Activated T-cell treated with anti-CD3 and anti-CD28 coated beads, Interleukin-2, amount 50 U/mL, for 1 hour (primary cell): Measurements from ENCODE around the gene FBXL17.

Experiments used
- DNase-seq: peaks from one replicate; pipeline ENCODE4 v3.0.0-alpha.2; 2020

Gene FBXL17

DNA sequence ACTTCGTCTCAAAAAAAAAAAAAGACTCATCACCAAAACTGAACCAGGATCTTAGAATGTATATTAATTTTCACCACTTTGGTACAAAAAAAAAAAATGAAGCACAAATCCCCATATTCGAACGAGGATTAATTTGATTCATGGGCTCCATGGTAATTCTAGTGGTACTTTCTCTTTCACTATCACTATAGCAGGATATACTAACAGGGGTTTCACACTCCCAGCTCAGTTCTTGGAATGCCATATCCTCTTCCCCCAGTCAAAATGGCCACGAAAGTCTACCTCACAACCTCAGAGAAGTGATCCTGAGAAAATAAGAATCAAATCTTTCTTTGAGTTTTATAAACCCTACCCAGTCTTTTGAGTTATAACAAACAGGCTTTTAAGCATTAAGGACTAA is 235.7 kb downstream of the FBXL17 start:
- no peak for DNase-seq

DNA sequence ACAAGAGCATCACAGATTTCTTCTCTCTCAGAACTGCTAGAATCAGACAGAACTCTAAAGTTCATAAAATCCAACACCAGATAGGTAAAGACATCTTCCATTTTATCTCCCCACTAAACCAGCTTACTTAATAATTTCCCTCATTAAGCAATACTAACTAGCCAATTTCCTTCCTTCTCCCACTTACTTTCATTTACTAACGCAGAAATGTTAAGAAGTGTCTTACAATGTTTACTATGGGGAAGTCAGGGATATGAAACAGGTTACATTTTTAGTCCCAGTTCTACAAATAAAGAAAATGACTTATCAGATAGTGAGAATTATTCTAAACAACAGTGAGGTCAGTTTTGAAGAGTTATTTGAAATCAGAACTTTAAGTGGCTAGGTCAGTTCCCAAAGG is 236.5 kb downstream of the FBXL17 start:
- DNase-seq: no peak

DNA sequence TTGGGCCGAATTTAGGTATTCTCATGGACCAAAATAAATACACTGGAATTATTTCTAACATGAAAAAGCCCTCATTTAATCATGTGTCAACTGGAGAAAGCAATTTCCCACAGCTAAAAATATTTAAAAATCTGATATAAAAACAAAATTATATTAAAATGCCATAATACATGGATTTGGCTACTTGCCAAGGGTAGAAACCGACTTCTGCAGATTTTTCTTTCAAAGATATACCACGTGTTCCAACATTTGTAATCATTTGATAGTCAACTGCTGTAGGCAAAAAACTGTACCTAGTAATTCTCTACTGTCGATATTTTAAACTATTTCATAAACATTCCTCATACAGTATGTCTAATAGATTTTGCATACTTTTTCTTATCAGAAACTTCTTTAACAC is 237.6 kb downstream of the FBXL17 start:
- DNase-seq: no peak

GRCh38 chr5:108143581-108143980 is 238.3 kb downstream of the FBXL17 start:
- no peak for DNase-seq

- no peak for DNase-seq
Measured at GRCh38 chr5:108141676-108142075, 240.2 kb downstream of the FBXL17 start.

DNA sequence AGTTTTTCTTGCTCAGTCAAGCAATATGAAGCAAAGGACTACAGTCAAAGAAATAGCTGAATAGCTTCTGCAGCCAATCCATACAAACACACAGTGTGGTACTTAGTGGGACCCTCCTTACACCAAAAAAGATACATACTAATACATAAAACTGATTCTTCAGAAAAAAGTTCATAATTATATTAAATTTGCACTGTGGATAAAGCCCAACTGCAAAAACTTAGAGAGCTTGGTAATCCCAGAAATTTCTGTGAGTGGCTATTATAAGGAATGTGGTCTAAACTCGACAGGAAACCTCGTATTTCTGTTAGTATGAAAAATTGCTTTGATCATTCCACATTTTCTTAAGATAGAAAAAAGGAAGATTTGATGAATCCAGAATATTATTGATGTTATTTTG is 245.4 kb downstream of the FBXL17 start:
- DNase-seq: no peak

GRCh38 chr5:108129129-108129528 is 252.8 kb downstream of the FBXL17 start:
- no peak for DNase-seq

DNA sequence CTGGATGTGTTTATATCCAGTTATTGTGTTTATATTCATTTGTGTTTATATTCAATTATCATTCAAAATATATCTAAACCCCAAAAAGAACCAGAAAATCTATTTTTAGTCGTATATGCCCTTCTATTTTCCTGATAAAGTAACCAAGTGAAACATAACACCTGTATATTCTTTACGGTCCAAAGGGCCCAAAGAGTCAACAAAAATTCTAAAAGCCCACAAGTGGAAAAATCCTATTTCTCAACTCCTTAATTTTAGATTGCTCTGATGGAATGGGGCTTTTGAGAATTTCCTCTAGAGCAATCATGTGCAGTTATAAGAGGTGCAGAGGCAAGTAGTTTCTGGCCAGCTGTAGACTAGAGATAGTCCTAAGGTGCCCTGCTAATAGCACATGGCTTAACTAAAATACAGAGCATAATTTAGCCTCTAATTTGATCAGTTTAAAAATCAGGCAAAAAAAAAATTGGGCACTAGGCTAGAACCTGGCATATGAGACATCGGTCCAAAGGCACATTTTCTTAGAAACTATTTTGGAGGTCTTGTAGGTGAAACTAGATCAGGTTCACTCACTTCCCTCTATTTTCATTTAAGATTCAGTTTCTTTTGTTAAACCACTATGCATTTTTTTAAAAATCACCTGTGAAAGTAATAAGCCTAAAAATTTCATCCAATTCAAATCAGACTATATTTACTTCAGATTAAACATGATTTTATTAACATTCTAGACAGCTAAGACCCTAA is 256.0 kb downstream of the FBXL17 start:
- DNase-seq: no peak

DNA sequence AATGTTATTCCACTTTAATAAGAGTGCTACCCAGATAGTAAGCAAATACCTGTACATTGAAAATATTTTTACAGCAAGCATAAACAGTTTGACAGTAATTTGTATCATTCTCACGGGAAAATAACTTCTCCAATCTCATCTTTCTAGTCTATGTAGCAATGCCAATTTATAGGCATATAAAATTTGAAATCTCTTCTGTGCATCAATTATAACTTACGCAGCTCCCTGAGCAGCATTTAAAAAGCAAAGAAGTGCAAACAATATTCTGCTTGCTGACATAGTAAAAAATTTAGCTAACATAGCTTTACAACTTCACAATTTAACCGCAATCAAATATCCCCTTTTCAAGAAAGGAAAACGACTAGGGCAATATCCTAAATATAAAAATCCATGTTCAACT is 257.3 kb downstream of the FBXL17 start:
- no peak for DNase-seq

GRCh38 chr5:108122702-108123101 is 259.2 kb downstream of the FBXL17 start:
- DNase-seq: no peak

GRCh38 chr5:108118813-108119514 is 262.9 kb downstream of the FBXL17 start:
- DNase-seq: no peak

DNA sequence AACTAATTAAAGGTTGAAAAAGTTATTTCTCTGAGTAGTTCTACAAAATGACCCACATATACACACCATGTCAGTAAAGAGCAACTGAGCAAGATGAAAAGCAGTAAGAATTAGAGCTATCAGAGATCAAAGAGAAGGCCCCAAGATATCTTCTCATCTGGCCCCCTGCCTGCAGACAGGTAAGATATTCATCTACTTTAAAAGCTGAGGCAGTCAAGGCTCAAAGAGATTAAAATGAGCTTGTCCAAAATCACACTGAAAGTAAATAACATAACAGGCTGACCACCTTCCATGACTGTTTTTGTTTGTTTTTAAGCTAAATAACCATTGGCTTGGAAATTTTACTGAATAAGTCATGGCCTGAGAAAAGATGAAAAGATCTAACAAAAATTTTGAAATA is 266.2 kb downstream of the FBXL17 start:
- DNase-seq: no peak

DNA sequence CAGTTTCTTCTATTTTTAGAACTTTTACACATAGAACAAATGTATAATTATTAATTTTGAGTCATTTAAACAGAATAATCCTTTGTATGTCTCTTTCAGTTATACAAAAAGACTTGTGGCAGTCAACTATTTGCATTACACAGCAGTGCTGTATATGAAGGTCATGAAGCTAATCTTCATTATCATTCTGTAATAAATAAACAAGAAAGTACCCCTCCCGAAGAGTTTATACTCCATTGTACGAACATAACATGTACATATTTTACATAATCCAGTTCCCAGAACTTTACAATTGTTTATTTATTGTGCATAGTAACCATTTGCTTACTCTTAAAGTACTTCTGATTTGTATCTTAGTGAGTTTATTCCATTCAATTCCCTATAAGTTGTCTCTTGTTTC is 267.9 kb downstream of the FBXL17 start:
- DNase-seq: no peak

DNA sequence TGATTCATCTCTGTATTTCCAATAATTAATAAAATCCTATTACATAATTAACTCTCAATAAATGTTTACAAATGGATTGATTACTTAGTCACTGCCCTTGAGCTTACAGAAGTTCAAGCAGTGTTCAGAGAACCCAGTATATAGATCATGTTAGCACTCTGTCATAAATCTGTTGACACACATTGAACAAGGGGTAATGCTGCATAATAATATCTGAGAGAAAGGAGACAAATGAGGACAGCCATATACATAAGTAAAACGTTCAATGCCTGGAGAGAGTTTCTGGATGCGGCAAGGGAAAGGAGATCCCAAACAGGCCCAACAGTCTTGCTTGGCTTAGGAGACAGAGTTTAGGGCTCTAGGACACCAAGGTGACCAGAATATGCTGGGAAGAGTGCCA is 270.2 kb downstream of the FBXL17 start:
- DNase-seq: no peak

DNA sequence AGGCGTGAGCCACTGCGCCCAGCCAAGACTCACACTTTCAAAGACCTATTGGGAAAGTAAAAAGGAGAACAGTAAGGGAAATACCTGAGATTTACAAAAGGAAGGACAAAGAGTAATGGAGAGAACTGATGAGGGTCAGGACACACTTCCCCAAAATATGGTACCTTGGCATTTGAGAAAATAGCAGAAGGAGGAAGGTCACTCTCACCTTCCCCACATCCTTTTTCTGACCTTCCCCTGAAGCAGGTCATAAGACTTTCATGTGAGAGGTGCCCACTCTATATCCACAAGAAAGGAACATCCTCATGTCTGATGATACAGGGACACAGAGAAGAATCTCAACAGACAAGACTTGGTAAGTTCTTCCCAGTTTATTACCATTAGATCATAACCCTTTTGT is 272.8 kb downstream of the FBXL17 start:
- DNase-seq: no peak

GRCh38 chr5:108104448-108104847 is 277.4 kb downstream of the FBXL17 start:
- DNase-seq: no peak

DNA sequence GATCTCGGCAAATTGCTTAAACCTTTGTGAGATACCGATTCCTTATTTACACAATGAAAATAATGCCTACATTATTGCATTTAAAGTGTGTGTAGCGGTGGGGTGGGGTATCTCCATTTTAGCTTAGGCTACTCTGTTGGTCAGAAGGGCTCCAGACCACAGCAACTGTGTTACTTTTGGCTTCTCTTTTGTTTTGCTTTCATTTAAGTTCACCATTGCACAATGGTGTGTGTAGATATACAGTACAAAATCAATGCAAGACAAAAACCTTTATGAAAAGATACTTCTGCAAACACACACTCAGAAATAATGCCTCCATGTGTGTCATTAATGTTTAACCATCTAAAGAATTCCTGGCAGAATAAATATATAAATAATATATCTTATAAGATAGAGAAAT is 279.4 kb downstream of the FBXL17 start:
- DNase-seq: no peak

- no peak for DNase-seq
Measured at GRCh38 chr5:108101821-108102220, 280.1 kb downstream of the FBXL17 start.

- DNase-seq: no peak
Measured at GRCh38 chr5:108101130-108101529, 280.8 kb downstream of the FBXL17 start.

GRCh38 chr5:108094800-108095199 is 287.1 kb downstream of the FBXL17 start:
- no peak for DNase-seq

GRCh38 chr5:108093186-108093585 is 288.7 kb downstream of the FBXL17 start:
- DNase-seq: no peak

- no peak for DNase-seq
Measured at GRCh38 chr5:108090946-108091345, 291.0 kb downstream of the FBXL17 start.

DNA sequence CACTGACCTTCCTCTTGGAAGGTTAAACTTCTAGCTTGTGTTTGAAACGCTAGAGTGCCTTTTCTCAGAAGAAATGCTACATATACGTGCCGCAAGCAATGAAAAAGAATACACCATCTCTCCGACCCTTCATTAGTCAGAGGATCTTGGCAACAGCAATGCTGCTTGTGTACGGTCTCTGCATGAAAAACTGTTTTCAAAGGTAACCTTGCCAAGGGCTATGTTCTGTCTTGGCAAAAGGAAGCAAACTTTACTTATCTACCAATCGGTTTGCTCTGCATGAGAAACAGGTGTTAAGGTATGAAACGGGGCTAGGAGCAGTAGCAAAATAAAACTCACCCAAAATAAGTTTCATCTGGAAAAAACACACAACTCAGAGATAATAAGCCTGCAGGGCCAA is 297.8 kb downstream of the FBXL17 start:
- DNase-seq: no peak

GRCh38 chr5:108083232-108083631 is 298.7 kb downstream of the FBXL17 start:
- no peak for DNase-seq

GRCh38 chr5:108081707-108082106 is 300.2 kb downstream of the FBXL17 start:
- no peak for DNase-seq
